HG02588 (cell line): ENCODE data around the gene MFSD6L.

Source experiments
- ATAC-seq: cut with Tn5 transposase; IDR thresholded peaks from one replicate; pipeline ENCODE4 v1.9.1; 2021; ENCODE audit warnings: mild to moderate bottlenecking, moderate library complexity; ENCODE audit not compliant: unreplicated experiment

Gene MFSD6L

DNA sequence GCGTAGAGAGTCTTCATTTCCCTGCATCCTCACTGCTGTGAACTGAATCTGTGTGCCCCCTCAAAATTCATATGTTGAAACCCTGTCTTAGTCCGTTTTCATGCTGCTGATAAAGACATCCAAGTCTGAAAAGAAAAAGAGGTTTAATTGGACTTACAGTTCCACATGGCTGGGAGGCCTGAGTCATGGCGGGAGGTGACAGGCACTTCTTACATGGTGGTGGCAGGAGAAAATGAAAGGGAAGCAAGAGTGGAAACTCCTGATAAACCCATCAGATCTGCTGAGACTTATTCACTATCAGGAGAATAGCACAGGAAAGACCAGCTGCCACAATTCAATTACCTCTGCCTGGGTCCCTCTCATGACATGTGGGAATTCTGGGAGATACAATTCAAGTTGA, 51.4 kb downstream of the MFSD6L start:
- ATAC-seq, result no peak
